GM21737 (cell line): ENCODE measurements around the gene KRTAP5-9.
"Not testable (repeated sequence)": the region's sequence is repeated elsewhere in the genome, so short reads cannot be mapped to it uniquely, and the experiment has no call there.

Experiments used
- ATAC-seq: cut with Tn5 transposase; IDR thresholded peaks from one replicate; pipeline ENCODE4 v1.9.1; 2021; ENCODE audit warnings: mild to moderate bottlenecking, moderate library complexity; ENCODE audit not compliant: unreplicated experiment

Gene KRTAP5-9

GRCh38 chr11:71557257-71557656, 9.0 kb downstream of the KRTAP5-9 start:
- no peak for ATAC-seq

GRCh38 chr11:71558996-71559395, 10.8 kb downstream of the KRTAP5-9 start:
- no peak for ATAC-seq

GRCh38 chr11:71562120-71562519, 13.9 kb downstream of the KRTAP5-9 start:
- ATAC-seq, result no peak

GRCh38 chr11:71563406-71563805, 15.2 kb downstream of the KRTAP5-9 start:
- no peak for ATAC-seq

GRCh38 chr11:71564430-71564829, 16.2 kb downstream of the KRTAP5-9 start:
- ATAC-seq, result no peak

- ATAC-seq, result no peak
Observed at GRCh38 chr11:71565263-71565662, 17.0 kb downstream of the KRTAP5-9 start, which contains the start of gene KRTAP5-10. Gene KRTAP5-10 (plus strand): TSS chr11:71565563. CDS start chr11:71565588, 25 bp downstream.

- ATAC-seq, result no peak
Observed at GRCh38 chr11:71566081-71566620, 17.9 kb downstream of the KRTAP5-9 start.

- ATAC-seq, result not testable (repeated sequence)
Observed at GRCh38 chr11:71566626-71567599, 18.7 kb downstream of the KRTAP5-9 start.

GRCh38 chr11:71567633-71568032, 19.4 kb downstream of the KRTAP5-9 start:
- not testable (repeated sequence) for ATAC-seq

- ATAC-seq, result no peak
Observed at GRCh38 chr11:71568704-71569349, 20.6 kb downstream of the KRTAP5-9 start.

GRCh38 chr11:71571101-71571850, 23.1 kb downstream of the KRTAP5-9 start:
- not testable (repeated sequence) for ATAC-seq

- ATAC-seq, result no peak
Observed at GRCh38 chr11:71572811-71573210, 24.6 kb downstream of the KRTAP5-9 start.

GRCh38 chr11:71574418-71574817, 26.2 kb downstream of the KRTAP5-9 start:
- no peak for ATAC-seq

- no peak for ATAC-seq
Observed at GRCh38 chr11:71575723-71576424, 27.7 kb downstream of the KRTAP5-9 start.

- ATAC-seq, result not testable (repeated sequence)
Observed at GRCh38 chr11:71576688-71577465, 28.7 kb downstream of the KRTAP5-9 start.

GRCh38 chr11:71577469-71578004, 29.3 kb downstream of the KRTAP5-9 start:
- no peak for ATAC-seq

- not testable (repeated sequence) for ATAC-seq
Observed at GRCh38 chr11:71579513-71579912, 31.3 kb downstream of the KRTAP5-9 start.

- ATAC-seq, result no peak
Observed at GRCh38 chr11:71580057-71581003, 32.1 kb downstream of the KRTAP5-9 start.
